PC-9 (cell line): Measurements from ENCODE around the gene IL11RA.

Source experiments
- CTCF ChIP-seq: fragments of 200-600 bp; sonication (generic); conservative IDR thresholded peaks from 2 replicates; pipeline ENCODE4 v1.6.1; 2017; ENCODE audit warnings: mixed run types, antibody characterized with exemption, mild to moderate bottlenecking, moderate library complexity
- EZH2 ChIP-seq: fragments of 200-600 bp; sonication (generic); IDR thresholded peaks from 2 replicates; pipeline ENCODE4 v1.8.0; 2017; ENCODE audit warnings: antibody characterized with exemption, low read depth

- TF ChIP-seq CTCF (no peak), EZH2 (no peak)
These were observed 11.3 kb downstream of the IL11RA start for GRCh38 chr9:34663303-34663605.
